ENCODE data around the gene SNX25.

Gene SNX25

DNA sequence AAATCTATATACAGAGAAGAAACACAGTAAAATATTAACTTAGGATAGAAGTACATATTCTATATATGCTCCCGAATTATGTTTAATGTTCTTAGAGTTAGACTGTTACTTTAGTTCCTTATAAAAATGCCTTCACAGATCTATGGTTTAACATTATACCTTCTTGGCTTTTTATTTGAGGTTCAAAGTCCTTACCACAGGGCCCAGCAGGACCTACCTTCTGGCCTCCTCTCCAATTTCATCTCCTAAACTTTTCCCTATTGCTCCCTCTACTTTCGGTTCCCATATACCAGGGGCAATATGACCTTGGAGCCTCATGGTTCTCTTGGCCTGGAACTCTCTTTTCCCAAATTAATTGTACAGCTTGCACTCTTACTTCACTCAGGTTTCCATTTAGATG lies 199.0 kb downstream of the SNX25 start:
- no peak for DNase-seq (ENCODE audit: extremely low spot score)
- ChIA-PET CTCF (no interaction called here), POLR2A (no interaction called here)
- TF ChIP-seq ARNT (IDR thresholded peaks at IDR 0.05): no peak
- no peak for TF ChIP-seq LEF1 (IDR thresholded peaks at IDR 0.05; ENCODE audit: borderline replicate concordance)
- TF ChIP-seq SP1 (IDR thresholded peaks at IDR 0.05): no peak
- TF ChIP-seq, protein P1, sequence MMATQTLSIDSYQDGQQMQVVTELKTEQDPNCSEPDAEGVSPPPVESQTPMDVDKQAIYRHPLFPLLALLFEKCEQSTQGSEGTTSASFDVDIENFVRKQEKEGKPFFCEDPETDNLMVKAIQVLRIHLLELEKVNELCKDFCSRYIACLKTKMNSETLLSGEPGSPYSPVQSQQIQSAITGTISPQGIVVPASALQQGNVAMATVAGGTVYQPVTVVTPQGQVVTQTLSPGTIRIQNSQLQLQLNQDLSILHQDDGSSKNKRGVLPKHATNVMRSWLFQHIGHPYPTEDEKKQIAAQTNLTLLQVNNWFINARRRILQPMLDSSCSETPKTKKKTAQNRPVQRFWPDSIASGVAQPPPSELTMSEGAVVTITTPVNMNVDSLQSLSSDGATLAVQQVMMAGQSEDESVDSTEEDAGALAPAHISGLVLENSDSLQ (IDR thresholded peaks at IDR 0.05): no peak
- TF ChIP-seq TARDBP (IDR thresholded peaks at IDR 0.05): no peak
- no peak for TF ChIP-seq BHLHE40 (IDR thresholded peaks at IDR 0.05; ENCODE audit: borderline replicate concordance)
- no peak for TF ChIP-seq CTBP1 (IDR thresholded peaks at IDR 0.05; ENCODE audit: borderline replicate concordance)
- no peak for TF ChIP-seq SUZ12 (IDR thresholded peaks at IDR 0.05)
- no peak for TF ChIP-seq HDGF (IDR thresholded peaks at IDR 0.05; ENCODE audit: borderline replicate concordance)
- TF ChIP-seq FOXK2 (IDR thresholded peaks at IDR 0.05): no peak
- TF ChIP-seq FOXA1 (IDR thresholded peaks at IDR 0.05): no peak
- no peak for TF ChIP-seq NFRKB (IDR thresholded peaks at IDR 0.05)
- no peak for TF ChIP-seq L3MBTL2 (conservative IDR thresholded peaks at IDR 0.05)
- TF ChIP-seq ZNF384 (IDR thresholded peaks at IDR 0.05): no peak
- no peak for TF ChIP-seq ELF4 (IDR thresholded peaks at IDR 0.05)
- TF ChIP-seq FOXM1 (IDR thresholded peaks at IDR 0.05; ENCODE audit: borderline replicate concordance): no peak

DNA sequence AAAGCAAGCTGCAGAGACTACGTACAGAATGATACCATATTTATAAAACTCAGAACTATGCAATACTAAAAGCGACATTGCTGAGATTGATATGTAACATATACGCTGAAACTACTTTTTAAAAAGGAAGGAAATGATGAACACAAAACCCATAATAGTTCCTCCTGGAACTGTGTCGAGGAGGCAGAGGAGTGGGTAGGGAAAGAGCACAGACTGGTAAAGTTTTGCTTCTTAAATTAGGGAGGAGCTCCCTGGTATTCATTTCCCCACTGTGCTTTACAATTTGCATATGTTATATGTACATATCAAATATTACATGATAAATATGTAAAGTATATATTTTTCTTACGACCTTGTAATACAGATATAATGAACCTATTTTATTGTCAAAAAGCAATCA lies 202.5 kb downstream of the SNX25 start:
- TF ChIP-seq LEF1 (IDR thresholded peaks at IDR 0.05; ENCODE audit: borderline replicate concordance) (no peak), FOXK2 (IDR thresholded peaks at IDR 0.05) (no peak), HDGF (IDR thresholded peaks at IDR 0.05; ENCODE audit: borderline replicate concordance) (no peak), ZNF384 (IDR thresholded peaks at IDR 0.05) (no peak), TARDBP (IDR thresholded peaks at IDR 0.05) (no peak), NFRKB (IDR thresholded peaks at IDR 0.05) (no peak)
- ChIA-PET POLR2A (interaction anchor here (1.1 kb wide), 1 partner anchor 15 kb away, joined by 3 read pairs; the partner anchor contains the start of gene ANKRD37), CTCF (no interaction called here)
- DNase-seq (ENCODE audit: extremely low spot score): no peak

DNA sequence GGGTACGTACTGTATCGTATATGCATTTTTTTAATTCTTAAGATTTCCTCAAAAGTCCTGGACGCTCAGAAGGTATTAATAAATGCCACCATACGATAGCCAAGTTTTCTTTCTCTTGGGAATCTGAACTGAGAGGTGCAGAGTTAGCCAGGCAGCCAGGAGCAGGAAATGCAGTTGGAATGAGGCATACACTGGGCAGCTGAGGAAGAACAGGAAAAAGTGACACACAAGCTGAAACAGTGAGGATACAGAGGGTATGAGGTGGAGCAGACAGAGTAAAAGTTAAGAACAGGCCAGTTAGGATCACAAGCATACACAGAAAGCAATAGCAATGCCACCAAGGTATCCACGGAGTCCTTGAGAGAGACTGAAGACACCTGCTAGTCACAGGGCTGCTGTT lies 203.0 kb downstream of the SNX25 start:
- CTCF ChIA-PET: no interaction called here
- POLR2A ChIA-PET: interaction anchor here (1.1 kb wide), 1 partner anchor 15 kb away, joined by 3 read pairs; the partner anchor contains the start of gene ANKRD37
- DNase-seq (ENCODE audit: extremely low spot score): no peak
- TF ChIP-seq HDGF (IDR thresholded peaks at IDR 0.05; ENCODE audit: borderline replicate concordance) (no peak), SUZ12 (IDR thresholded peaks at IDR 0.05) (no peak), ZNF384 (IDR thresholded peaks at IDR 0.05) (no peak), FOXM1 (IDR thresholded peaks at IDR 0.05; ENCODE audit: borderline replicate concordance) (no peak), TARDBP (IDR thresholded peaks at IDR 0.05) (no peak), LEF1 (IDR thresholded peaks at IDR 0.05; ENCODE audit: borderline replicate concordance) (no peak), FOXK2 (IDR thresholded peaks at IDR 0.05) (no peak), L3MBTL2 (conservative IDR thresholded peaks at IDR 0.05) (no peak), SP1 (IDR thresholded peaks at IDR 0.05) (no peak), ARNT (IDR thresholded peaks at IDR 0.05) (no peak), FOXA1 (IDR thresholded peaks at IDR 0.05) (no peak), BHLHE40 (IDR thresholded peaks at IDR 0.05; ENCODE audit: borderline replicate concordance) (no peak), NFRKB (IDR thresholded peaks at IDR 0.05) (no peak), ELF4 (IDR thresholded peaks at IDR 0.05) (no peak), CTBP1 (IDR thresholded peaks at IDR 0.05; ENCODE audit: borderline replicate concordance) (no peak)
- TF ChIP-seq, protein P1 (IDR thresholded peaks at IDR 0.05): no peak

Measured in HEK293T (cell line).